Lung (tissue), 12 donors: ENCODE measurements around the gene ELMOD1. TPM values are rescaled to one million over a fixed set of nuclear protein-coding genes. Genes with fewer than 3 reads are reported as not detected.

Source experiments
- ATAC-seq: fragments of 200-7000 bp; cut with Tn5 transposase; one replicate; pipeline ENCODE4 v1.9.1; 2020; ENCODE audit warnings: moderate number of reproducible peaks; ENCODE audit not compliant: insufficient read depth, low FRiP score
- DNase-seq, 3 donors: peaks; one replicate each; pipeline ENCODE4 v3.0.0-alpha.2; 2013 to 2017
- H3K27ac ChIP-seq, 2 donors: one replicate each; pipeline ENCODE4 v1.5.1; 2013; ENCODE audit warnings: mild to moderate bottlenecking in 2 of 2, moderate library complexity in 2 of 2, control low read depth in 1 of 2, inconsistent platforms in 1 of 2, low read depth in 1 of 2, low read length in 1 of 2
- H3K27me3 ChIP-seq, 3 donors: one replicate each; pipeline ENCODE4 v1.5.1; 2013; ENCODE audit warnings: low read length in 2 of 3; ENCODE audit not compliant: control insufficient read depth in 3 of 3, insufficient read depth in 3 of 3
- H3K36me3 ChIP-seq, 4 donors: one replicate each; pipeline ENCODE4 v1.5.1; 2013; ENCODE audit warnings: low read length in 4 of 4, mild to moderate bottlenecking in 1 of 4, moderate library complexity in 1 of 4; ENCODE audit not compliant: control insufficient read depth in 4 of 4, insufficient read depth in 4 of 4
- H3K4me1 ChIP-seq, 5 donors: one replicate each; pipeline ENCODE4 v1.5.1; 2013; ENCODE audit warnings: low read length in 5 of 5, mild to moderate bottlenecking in 2 of 5, moderate library complexity in 1 of 5; ENCODE audit not compliant: control insufficient read depth in 5 of 5, insufficient read depth in 5 of 5
- H3K4me3 ChIP-seq: one replicate; pipeline ENCODE4 v1.5.1; 2013; ENCODE audit warnings: mild to moderate bottlenecking, control low read depth, moderate library complexity
- H3K9ac ChIP-seq, 2 donors: one replicate each; pipeline ENCODE4 v1.5.1; 2013; ENCODE audit warnings: low read length in 2 of 2, control low read depth in 1 of 2; ENCODE audit not compliant: insufficient read depth in 1 of 2
- H3K9me3 ChIP-seq, 4 donors: one replicate each; pipeline ENCODE4 v1.5.1; 2013; ENCODE audit warnings: low read length in 3 of 4, mild to moderate bottlenecking in 1 of 4, moderate library complexity in 1 of 4; ENCODE audit not compliant: control insufficient read depth in 4 of 4, insufficient read depth in 3 of 4
- WGBS, 2 donors: extraction: QIAGEN DNeasy Blood & Tissue Kit; methylation state at CpG; one replicate each; pipeline ENCODE4 v1.1.7; 2013; 5-methylcytosine and 5-hydroxymethylcytosine counted together
- polyA plus RNA-seq, 2 donors: library from polyadenylated mRNA; stranded (reverse); fragments of 200-250 nt; gene quantifications; one replicate each; pipeline ENCODE4 v1.2.1, GENCODE V29; 2013
- total RNA-seq, 2 donors: library from RNA; depleted of rRNA in 1 of 2; stranded (reverse); fragments of >200 nt in 1 of 2; gene quantifications; one replicate each; pipeline ENCODE4 v1.2.1, GENCODE V29; 2014 to 2021
- TF ChIP-seq, protein P1 (sequence below): IDR thresholded peaks from 2 replicates; pipeline ENCODE4 v1.5.1; 2012; ENCODE audit warnings: mild to moderate bottlenecking; ENCODE audit errors: control extremely low read depth, extremely low read depth
- donor health status: control.
- donor health status: control.
- donor health status: Bipolar disorder and iron deficiency.
- donor health status: healthy.
- donor health status: DM: yes; HTN: yes; CAD: no.

Gene ELMOD1
- total and polyA plus RNA-seq, 4 donors: 0.19 to 1.9 (median 0.82) TPM

DNA sequence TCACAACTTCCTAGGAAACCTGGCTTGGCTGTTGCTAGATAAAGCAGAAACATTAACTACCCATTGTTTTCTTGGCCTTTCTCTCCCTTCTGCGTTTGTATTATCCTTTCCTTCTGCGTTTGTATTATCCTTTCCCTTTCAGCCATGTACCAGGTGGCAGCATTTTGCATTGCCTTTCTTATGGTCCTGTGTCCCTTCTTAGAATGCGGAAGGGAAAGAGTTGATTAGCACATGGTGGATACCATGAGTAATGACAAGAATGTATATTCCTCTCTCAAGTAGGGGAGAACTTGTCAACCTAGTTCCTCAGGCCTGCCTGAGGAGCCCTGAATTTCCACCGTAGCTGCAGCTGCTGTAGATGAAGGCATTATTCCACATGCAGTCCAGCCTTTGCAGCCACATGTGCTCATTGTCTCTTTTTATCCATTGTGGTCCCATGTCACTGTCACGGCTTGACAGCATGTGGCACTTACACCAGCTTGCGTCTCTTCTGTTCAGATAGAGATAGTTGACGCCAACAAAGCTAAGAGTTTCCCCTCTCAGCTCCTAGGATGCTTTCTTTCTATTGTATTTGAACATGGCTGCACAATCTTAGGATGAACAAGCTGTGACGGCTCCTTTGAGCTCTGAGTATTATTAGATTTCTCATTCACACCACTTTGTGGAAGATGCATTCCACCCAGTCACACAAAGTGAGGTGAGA is 76.1 kb downstream of the ELMOD1 start:
- WGBS, 2 donors: 69 to 75% methylated on average over 8 of the region's 8 CpGs
- DNase-seq (no peak), ATAC-seq (no peak)
- no peak overlapping the region for H3K27ac ChIP-seq
- H3K4me1 ChIP-seq: no peaks in the 10 kb centered on the region
- H3K36me3 ChIP-seq: no peaks in the 10 kb centered on the region
- peaks cover 0 to 2% (median 0%) of the 10 kb centered on the region in 3 donors for H3K27me3 ChIP-seq
- H3K4me3 ChIP-seq: no peak overlapping the region
- TF ChIP-seq, protein P1, sequence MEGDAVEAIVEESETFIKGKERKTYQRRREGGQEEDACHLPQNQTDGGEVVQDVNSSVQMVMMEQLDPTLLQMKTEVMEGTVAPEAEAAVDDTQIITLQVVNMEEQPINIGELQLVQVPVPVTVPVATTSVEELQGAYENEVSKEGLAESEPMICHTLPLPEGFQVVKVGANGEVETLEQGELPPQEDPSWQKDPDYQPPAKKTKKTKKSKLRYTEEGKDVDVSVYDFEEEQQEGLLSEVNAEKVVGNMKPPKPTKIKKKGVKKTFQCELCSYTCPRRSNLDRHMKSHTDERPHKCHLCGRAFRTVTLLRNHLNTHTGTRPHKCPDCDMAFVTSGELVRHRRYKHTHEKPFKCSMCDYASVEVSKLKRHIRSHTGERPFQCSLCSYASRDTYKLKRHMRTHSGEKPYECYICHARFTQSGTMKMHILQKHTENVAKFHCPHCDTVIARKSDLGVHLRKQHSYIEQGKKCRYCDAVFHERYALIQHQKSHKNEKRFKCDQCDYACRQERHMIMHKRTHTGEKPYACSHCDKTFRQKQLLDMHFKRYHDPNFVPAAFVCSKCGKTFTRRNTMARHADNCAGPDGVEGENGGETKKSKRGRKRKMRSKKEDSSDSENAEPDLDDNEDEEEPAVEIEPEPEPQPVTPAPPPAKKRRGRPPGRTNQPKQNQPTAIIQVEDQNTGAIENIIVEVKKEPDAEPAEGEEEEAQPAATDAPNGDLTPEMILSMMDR: no peak
- no peaks in the 10 kb centered on the region for H3K9me3 ChIP-seq
- no peak overlapping the region for H3K9ac ChIP-seq

- DNase-seq: no peak
- Histone ChIP-seq H3K9me3 (no peaks in the 10 kb centered on the region), H3K36me3 (no peaks in the 10 kb centered on the region), H3K27ac (no peak overlapping the region), H3K4me3 (no peak overlapping the region), H3K4me1 (no peaks in the 10 kb centered on the region), H3K9ac (no peak overlapping the region), H3K27me3 (peaks cover 0 to 2% (median 0%) of the 10 kb centered on the region in 3 donors)
- WGBS, 2 donors: 90 to 92% methylated on average over 11 of the region's 11 CpGs
- TF ChIP-seq, protein P1: no peak
- no peak for ATAC-seq
Measured at GRCh38 chr11:107669191-107669740, 78.3 kb downstream of the ELMOD1 start.

GRCh38 chr11:107669893-107670601 is 79.1 kb downstream of the ELMOD1 start:
- WGBS, 2 donors: 78 to 82% methylated on average over 4 of the region's 4 CpGs
- no peak overlapping the region for H3K9ac ChIP-seq
- no peak overlapping the region for H3K27ac ChIP-seq
- ATAC-seq (no peak), DNase-seq (no peak)
- H3K4me1 ChIP-seq: no peaks in the 10 kb centered on the region
- H3K36me3 ChIP-seq: no peaks in the 10 kb centered on the region
- TF ChIP-seq, protein P1: no peak
- H3K4me3 ChIP-seq: no peak overlapping the region
- H3K27me3 ChIP-seq: peaks cover 0 to 2% (median 0%) of the 10 kb centered on the region in 3 donors
- no peaks in the 10 kb centered on the region for H3K9me3 ChIP-seq
